ENCODE results near the gene RGS9BP. TPM values are rescaled to one million over a fixed set of nuclear protein-coding genes. Genes with fewer than 3 reads are reported as not detected.

The RGS9BP gene
- total and polyA plus RNA-seq, 2 of the 13 experiments (the other 11 are each of a cell fraction or from before 2014, with no cell fraction given), result 0.01 TPM; not detected in 1

DNA sequence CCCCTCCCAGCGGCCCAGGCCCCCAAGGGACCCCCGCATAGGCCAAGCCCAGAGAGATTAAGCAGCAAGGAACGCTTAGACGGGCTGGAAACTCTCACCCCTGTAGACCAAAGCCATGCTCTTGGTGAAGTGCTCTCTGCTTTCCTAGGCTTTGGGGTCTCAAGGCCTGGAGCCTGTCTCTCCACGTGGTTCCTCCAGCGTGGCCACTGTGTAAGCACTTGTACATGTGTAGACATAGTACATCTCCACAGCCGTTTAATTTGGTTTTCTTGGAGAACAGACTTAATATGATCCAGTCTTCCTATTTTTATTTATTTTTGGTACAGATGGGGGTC lies 17.0 kb downstream of the RGS9BP start:
- intact Hi-C loops (cut with micrococcal nuclease; ENCODE audit: unreplicated experiment), result loop anchor here (5.0 kb wide), 1 partner anchor 285 kb away; no protein-coding TSS in a partner anchor
- no peak for TF ChIP-seq ARHGAP35 (CRISPR knock-in tag; IDR thresholded peaks at IDR 0.05; ENCODE audit: borderline replicate concordance)
- TF ChIP-seq, protein P1, sequence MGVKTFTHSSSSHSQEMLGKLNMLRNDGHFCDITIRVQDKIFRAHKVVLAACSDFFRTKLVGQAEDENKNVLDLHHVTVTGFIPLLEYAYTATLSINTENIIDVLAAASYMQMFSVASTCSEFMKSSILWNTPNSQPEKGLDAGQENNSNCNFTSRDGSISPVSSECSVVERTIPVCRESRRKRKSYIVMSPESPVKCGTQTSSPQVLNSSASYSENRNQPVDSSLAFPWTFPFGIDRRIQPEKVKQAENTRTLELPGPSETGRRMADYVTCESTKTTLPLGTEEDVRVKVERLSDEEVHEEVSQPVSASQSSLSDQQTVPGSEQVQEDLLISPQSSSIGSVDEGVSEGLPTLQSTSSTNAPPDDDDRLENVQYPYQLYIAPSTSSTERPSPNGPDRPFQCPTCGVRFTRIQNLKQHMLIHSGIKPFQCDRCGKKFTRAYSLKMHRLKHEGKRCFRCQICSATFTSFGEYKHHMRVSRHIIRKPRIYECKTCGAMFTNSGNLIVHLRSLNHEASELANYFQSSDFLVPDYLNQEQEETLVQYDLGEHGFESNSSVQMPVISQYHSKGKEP (CRISPR knock-in tag; IDR thresholded peaks at IDR 0.05), result no peak
- TF ChIP-seq ZBTB38 (CRISPR knock-in tag; IDR thresholded peaks at IDR 0.05), result 0 out of 2 replicates have a peak, but pooled peaks have one; percentile 0
- no peak for TF ChIP-seq FOXA3 (CRISPR knock-in tag; IDR thresholded peaks at IDR 0.05)
- TF ChIP-seq, protein P2, sequence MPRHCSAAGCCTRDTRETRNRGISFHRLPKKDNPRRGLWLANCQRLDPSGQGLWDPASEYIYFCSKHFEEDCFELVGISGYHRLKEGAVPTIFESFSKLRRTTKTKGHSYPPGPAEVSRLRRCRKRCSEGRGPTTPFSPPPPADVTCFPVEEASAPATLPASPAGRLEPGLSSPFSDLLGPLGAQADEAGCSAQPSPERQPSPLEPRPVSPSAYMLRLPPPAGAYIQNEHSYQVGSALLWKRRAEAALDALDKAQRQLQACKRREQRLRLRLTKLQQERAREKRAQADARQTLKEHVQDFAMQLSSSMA (CRISPR knock-in tag; IDR thresholded peaks at IDR 0.05), result no peak
- TF ChIP-seq, protein P3, sequence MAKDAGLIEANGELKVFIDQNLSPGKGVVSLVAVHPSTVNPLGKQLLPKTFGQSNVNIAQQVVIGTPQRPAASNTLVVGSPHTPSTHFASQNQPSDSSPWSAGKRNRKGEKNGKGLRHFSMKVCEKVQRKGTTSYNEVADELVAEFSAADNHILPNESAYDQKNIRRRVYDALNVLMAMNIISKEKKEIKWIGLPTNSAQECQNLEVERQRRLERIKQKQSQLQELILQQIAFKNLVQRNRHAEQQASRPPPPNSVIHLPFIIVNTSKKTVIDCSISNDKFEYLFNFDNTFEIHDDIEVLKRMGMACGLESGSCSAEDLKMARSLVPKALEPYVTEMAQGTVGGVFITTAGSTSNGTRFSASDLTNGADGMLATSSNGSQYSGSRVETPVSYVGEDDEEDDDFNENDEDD (CRISPR knock-in tag; IDR thresholded peaks at IDR 0.05; ENCODE audit: borderline replicate concordance), result no peak
- TF ChIP-seq RBFOX2 (IDR thresholded peaks at IDR 0.05; ENCODE audit: low read depth, low read length), result no peak
- TF ChIP-seq ARNTL (CRISPR knock-in tag; IDR thresholded peaks at IDR 0.05), result no peak
- H3K9ac ChIP-seq (ENCODE audit: insufficient read depth, low read depth, low read length), result peak overlapping the region; percentile 79

More for the DNA sequence above, 17.0 kb downstream of the RGS9BP start:
- no peak for DNase-seq (ENCODE audit: low spot score)
- peaks cover 4% of the 10 kb centered on the region; the same call in 1 of the 2 replicates for H4K20me1 ChIP-seq (ENCODE audit: insufficient read depth, low read length)
- WGBS (ENCODE audit: low lambda C conversion rate), result 79% methylated on average over 4 of the region's 7 CpGs
- CTCF ChIA-PET (ENCODE audit: low intra/inter-chr PET ratio, low total read pairs), result no interaction called here
- peak overlapping the region; percentile 54 to 75 (median 59); a peak in 5 of 6 replicates for H3K4me3 ChIP-seq (replicated peaks in 1 of 3; ENCODE audit: insufficient read depth in 1 of 3, low read depth in 2 of 3, low read length in 3 of 3)
- peak overlapping the region; percentile 91 for H3K4me2 ChIP-seq (ENCODE audit: low read depth, low read length)
- no peak; the same call in 2 of the 3 replicates for ATAC-seq
- H3K27me3 ChIP-seq (ENCODE audit: control insufficient read depth in 1 of 2, insufficient read depth in 2 of 2, low read length in 2 of 2), result no peaks in the 10 kb centered on the region
- H2AFZ ChIP-seq (ENCODE audit: low read length), result no peak overlapping the region
- H3K4me1 ChIP-seq (ENCODE audit: insufficient read depth, low read length), result peaks cover 65% of the 10 kb centered on the region
- in situ Hi-C loops (cut with HindIII; ENCODE audit: extremely low pct_ligation_motif_present, low pct_unique_long_range_greater_than_20kb), result loop anchor here (10.0 to 25.0 kb wide), 2 partner anchors 282 to 445 kb away; partner anchors contain the start of genes CEP89, FAAP24 and WDR88
- no peak overlapping the region for H3K27ac ChIP-seq (ENCODE audit: extremely low read length, insufficient read depth, low read length)
- no peak for FAIRE-seq
- H3K79me2 ChIP-seq (ENCODE audit: insufficient read depth, low read length), result peaks cover 11% of the 10 kb centered on the region
- BruUV-seq (replicated peaks), result no TSS peak
- POLR2A ChIA-PET, result no interaction called here
- H3K36me3 ChIP-seq (replicated peaks in 1 of 2; ENCODE audit: control insufficient read depth in 1 of 2, insufficient read depth in 2 of 2, low read length in 2 of 2), result no peaks in the 10 kb centered on the region
- H3K9me3 ChIP-seq (ENCODE audit: low read length), result no peaks in the 10 kb centered on the region

Data from HepG2 (cell line).